HG03460 (cell line): ENCODE results near the gene PURA.
A peak's percentile ranks its signal among the peaks of the same experiment; 100 is the strongest.

ENCODE experiments used
- ATAC-seq: cut with Tn5 transposase; IDR thresholded peaks from one replicate; pipeline ENCODE4 v1.9.1; 2021; ENCODE audit not compliant: unreplicated experiment

The PURA gene

DNA sequence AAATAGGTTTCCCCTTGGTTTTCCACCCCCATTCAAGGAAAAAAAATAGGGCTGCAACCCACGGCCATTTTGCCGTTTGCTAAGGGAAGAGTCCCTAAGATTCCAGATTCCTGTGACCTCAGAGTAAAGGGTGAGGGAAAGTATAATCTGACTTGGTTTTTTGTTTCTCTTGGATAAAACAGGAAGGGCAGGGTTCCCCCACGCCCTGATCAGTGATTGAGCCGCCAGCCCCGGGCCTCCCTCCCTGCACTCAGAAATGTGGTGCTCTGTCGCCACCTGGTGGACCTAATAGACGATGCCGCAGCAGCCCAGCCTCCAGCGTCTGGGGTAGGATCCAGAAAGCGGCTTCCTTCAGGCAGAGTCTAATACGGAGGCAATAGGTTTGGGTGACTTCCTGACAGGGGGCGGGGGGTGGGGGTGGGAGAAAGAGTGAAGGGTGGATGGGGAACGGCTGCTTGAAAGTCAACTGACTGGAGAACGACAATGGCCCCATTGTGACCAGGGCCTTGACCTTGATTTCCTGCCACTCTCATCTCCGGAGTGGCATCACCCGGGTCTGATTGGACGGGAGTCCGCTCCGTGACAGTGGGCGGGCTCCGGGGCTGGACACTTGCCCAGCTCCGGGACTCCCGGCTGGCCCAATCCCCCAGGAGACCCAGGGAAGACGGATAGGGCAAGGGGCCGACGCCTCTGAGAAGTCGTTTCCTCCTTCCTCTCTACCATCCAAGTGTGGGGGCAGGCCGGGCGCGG lies 43.3 kb downstream of the PURA start:
- ATAC-seq, result peak; percentile 92

DNA sequence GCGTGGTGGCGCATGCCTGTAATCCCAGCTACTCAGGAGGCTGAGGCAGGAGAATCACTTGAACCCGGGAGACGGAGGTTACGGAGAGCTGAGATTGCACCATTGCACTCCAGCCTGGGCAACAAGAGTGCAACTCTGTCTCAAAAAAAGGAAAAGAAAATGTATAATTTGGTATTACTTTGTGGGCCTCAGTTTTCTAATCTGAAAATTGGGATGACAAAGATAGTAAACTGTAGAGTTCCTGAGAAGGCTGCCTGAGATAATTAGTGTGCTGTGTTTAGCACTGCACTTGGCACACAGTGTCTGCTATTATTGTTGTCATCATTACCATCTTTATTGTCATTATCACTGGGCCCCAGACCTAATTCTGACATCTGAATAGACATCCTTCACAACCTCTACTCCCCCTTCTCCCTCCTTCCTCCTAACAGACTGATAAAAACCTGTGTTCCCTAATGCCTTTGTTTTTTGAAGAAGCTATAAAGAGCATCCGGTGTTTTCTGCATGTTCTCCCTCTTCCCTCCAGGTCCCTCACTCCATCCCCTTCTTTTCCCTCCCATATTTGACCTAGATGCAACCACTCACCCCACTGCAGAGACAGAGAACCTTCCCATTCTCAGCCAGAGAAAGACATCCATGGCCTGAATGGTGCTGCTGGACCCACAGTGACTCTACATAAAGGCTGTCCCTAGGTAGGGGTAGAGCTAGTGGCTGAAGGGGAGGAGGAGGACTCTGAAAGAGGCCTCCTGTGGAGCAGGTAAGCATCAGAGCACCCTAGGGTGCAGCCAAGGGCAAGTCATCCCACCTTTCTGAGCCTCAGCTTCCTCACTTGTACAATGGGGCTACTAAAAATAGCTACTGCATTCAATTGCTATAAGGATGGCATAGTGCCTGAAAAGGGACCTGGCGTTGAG lies 45.4 kb downstream of the PURA start:
- ATAC-seq, result no peak

DNA sequence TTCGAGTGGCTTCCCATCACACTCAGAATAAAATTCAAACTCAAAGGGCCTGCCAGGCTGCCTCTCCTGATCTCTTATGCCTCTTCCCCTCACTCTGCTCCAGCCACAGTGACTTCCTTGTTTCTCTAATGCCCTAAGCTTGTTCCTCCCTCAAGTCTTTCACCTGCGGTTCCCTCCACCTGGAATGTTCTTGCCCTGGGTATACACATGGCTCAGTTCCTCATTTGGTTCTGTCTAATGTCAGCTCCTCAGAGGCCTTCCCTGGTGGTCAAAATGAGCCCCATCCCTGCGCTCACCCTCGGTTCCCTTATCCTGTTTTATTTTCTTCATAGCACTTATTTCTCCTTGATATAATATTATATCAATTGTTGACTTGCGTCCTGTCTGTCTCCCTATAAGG lies 48.4 kb downstream of the PURA start:
- ATAC-seq, result no peak

- ATAC-seq, result no peak
These were observed 48.9 kb downstream of the PURA start for GRCh38 chr5:140162781-140163180.

- no peak for ATAC-seq
These were observed 51.4 kb downstream of the PURA start for GRCh38 chr5:140165101-140165922.

DNA sequence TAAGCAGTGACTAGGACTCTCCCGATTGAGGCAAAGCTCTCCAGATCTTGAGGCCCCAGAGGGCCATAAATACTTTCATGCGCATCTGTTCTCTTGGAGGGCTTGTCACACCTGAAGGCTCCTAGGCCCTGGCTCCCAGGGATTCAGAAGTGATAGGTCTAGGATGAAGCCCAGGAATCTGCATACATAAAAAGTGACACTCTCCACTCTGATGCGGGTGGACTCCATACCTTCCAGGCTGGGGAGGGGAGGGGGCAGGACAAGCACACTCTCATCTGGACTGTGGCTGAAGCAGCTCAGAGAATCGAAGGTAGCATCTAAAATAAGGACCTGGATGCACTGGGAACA lies 52.0 kb downstream of the PURA start:
- ATAC-seq, result no peak

DNA sequence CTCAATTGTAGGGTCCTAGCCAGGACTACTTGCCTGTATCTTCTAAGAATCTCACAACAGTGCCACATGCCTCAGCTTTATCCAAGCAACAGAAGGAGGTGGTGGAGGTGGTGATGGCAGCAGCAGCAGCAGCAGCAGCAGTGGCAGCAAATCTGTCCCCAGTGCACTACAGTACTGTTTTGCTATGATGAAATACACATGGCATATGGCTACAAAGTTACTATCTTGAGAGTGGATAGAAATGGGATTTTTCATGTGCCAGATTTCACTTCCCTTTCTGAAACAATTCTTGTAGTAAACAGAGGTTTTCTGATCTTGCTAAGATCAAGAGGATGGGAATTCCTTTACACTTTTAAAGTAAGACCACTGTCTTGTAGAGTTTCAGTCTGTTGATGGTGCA lies 53.0 kb downstream of the PURA start:
- no peak for ATAC-seq

GRCh38 chr5:140168371-140168770 lies 54.5 kb downstream of the PURA start:
- no peak for ATAC-seq

GRCh38 chr5:140169410-140169809 lies 55.5 kb downstream of the PURA start:
- no peak for ATAC-seq

DNA sequence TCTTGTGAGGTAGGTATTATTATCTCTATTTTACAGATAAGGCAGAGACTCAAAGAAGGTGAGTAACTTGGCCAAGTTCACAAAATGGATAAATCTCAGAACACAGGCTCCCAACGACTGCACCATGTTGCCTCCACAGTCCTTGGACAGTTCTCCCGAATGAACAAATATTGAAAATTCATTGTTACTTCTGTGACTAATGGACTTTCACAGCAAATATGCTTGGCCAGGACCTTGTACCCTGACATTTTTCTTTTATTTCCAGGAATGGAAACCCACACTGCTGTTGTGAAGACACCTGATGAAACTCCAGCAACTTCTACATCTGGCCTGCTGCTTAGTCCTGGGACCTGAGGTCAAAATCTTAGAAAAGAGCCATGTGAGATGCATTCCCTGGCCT lies 58.6 kb downstream of the PURA start:
- no peak for ATAC-seq

DNA sequence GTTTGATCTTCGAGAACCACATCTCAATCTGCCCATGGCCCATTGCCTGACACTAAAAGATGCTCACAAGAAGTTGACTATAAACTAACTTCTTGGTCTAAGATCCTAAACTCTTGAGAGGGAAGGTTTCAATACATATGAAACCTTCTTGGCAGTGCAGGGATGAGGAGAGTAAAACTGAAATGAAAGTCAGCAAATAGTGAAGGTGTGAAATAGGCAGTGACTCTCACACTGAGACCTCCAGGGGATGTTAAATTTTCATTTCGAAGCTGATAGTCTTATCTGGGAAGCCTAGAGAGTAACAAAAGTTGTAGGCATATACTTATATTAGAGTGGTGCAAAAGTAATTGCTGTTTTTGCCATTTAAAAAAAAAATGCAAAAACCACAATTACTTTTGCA lies 60.1 kb downstream of the PURA start:
- ATAC-seq, result no peak

- ATAC-seq, result peak; percentile 90
These were observed 60.8 kb downstream of the PURA start, which contains the start of gene CYSTM1 for GRCh38 chr5:140174465-140175366. Gene CYSTM1, plus strand, starts transcription at chr5:140175188. Its CDS starts 19,278 bp downstream, at chr5:140194466.
